ENCODE data around the gene EHBP1. TPM values are rescaled to one million over a fixed set of nuclear protein-coding genes. Genes with fewer than 3 reads are reported as not detected.
A peak's percentile ranks its signal among the peaks of the same experiment; 100 is the strongest.

EHBP1 gene
- total and polyA plus RNA-seq, 11 donors = 5.2 to 34.2 (median 18.1) TPM

GRCh38 chr2:62826141-62826540, 120.6 kb downstream of the EHBP1 start:
- ATAC-seq = no peak
- intact Hi-C loops (cut with DNase I) = no loop called here
- TF ChIP-seq POLR2A (IDR thresholded peaks at IDR 0.05) (no peak), CTCF (IDR thresholded peaks at IDR 0.05) (no peak)
- no peak for DNase-seq
- Histone ChIP-seq H3K4me3 (no peak overlapping the region), H3K27me3 (no peaks in the 10 kb centered on the region), H3K27ac (no peak overlapping the region), H3K36me3 (peaks cover 0 to 26% (median 16%) of the 10 kb centered on the region in 9 donors), H3K4me1 (peaks cover 0 to 20% (median 5%) of the 10 kb centered on the region in 12 donors), H3K9me3 (peaks cover 0 to 3% (median 0%) of the 10 kb centered on the region in 12 donors)
- WGBS, 4 donors = 49 to 53% (median 50%) methylated on average over 3 of the region's 3 CpGs

GRCh38 chr2:62826953-62827675, 121.6 kb downstream of the EHBP1 start:
- 76 to 80% (median 78%) methylated on average over 4 of the region's 4 CpGs for WGBS, 4 donors
- ATAC-seq (peak in 1 of 4 donors; percentile 49), DNase-seq (no peak)
- H3K9me3 ChIP-seq = peaks cover 0 to 3% (median 0%) of the 10 kb centered on the region in 12 donors
- H3K4me1 ChIP-seq = peaks cover 0 to 20% (median 5%) of the 10 kb centered on the region in 12 donors
- no peak overlapping the region for H3K4me3 ChIP-seq
- no peak for TF ChIP-seq POLR2A (IDR thresholded peaks at IDR 0.05)
- no peak for TF ChIP-seq CTCF (IDR thresholded peaks at IDR 0.05)
- H3K27me3 ChIP-seq = no peaks in the 10 kb centered on the region
- intact Hi-C loops (cut with DNase I) = no loop called here
- H3K36me3 ChIP-seq = peaks cover 0 to 35% (median 22%) of the 10 kb centered on the region in 9 donors
- H3K27ac ChIP-seq = no peak overlapping the region

- TF ChIP-seq CTCF (IDR thresholded peaks at IDR 0.05) (no peak), POLR2A (IDR thresholded peaks at IDR 0.05) (no peak)
- Histone ChIP-seq H3K27me3 (no peaks in the 10 kb centered on the region), H3K4me1 (peaks cover 0 to 4% (median 0%) of the 10 kb centered on the region in 12 donors), H3K4me3 (no peak overlapping the region), H3K36me3 (peaks cover 0 to 43% (median 14%) of the 10 kb centered on the region in 9 donors), H3K27ac (no peak overlapping the region), H3K9me3 (peaks cover 0 to 13% (median 3%) of the 10 kb centered on the region in 12 donors)
- intact Hi-C loops (cut with DNase I) = no loop called here
- DNase-seq (no peak), ATAC-seq (no peak)
Measured at GRCh38 chr2:62831729-62832128, 126.2 kb downstream of the EHBP1 start.

GRCh38 chr2:62844311-62845090, 139.0 kb downstream of the EHBP1 start:
- ATAC-seq (no peak), DNase-seq (no peak)
- H3K27me3 ChIP-seq = no peaks in the 10 kb centered on the region
- intact Hi-C loops (cut with DNase I) = no loop called here
- H3K4me1 ChIP-seq = no peaks in the 10 kb centered on the region
- H3K4me3 ChIP-seq = no peak overlapping the region
- H3K36me3 ChIP-seq = no peaks in the 10 kb centered on the region
- 80 to 100% (median 90%) methylated on average over 1 of the region's 1 CpG for WGBS, 4 donors
- no peak overlapping the region for H3K27ac ChIP-seq
- peaks cover 0 to 21% (median 8%) of the 10 kb centered on the region in 12 donors for H3K9me3 ChIP-seq
- TF ChIP-seq CTCF (IDR thresholded peaks at IDR 0.05) (no peak), POLR2A (IDR thresholded peaks at IDR 0.05) (no peak)
